ENCODE data around the gene STOML3.
A peak's percentile ranks its signal among the peaks of the same experiment; 100 is the strongest.

STOML3 gene

DNA sequence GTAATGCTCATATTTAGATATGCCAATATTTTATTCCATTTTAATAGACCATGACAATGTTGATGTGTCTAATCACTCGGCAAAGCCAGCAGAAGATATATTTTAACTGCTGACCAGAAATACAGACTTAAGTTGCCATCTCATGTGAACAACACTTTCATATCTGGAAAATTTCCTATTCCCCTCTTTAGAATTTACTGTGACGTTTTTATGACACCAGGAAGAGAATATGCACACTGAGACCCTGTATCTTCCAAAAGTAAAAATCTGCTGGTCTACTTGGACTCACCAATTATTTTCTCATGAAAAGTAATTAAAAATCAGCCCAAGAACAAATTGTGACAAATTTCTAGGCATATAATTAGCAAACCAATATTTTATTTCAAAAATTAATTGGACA, 45.2 kb upstream of the STOML3 start:
- no peaks in the 10 kb centered on the region for H4K20me1 ChIP-seq (ENCODE audit: insufficient read depth, low read length)
- H3K9ac ChIP-seq (ENCODE audit: low read length): peak overlapping the region; percentile 79
- no peaks in the 10 kb centered on the region for H3K27me3 ChIP-seq (ENCODE audit: insufficient read depth, low read length)
- H3K9me3 ChIP-seq (ENCODE audit: low read length): no peaks in the 10 kb centered on the region
- peak overlapping the region; percentile 99 for H3K4me2 ChIP-seq (ENCODE audit: low read length)
- H3K4me3 ChIP-seq (ENCODE audit: low read depth, low read length, poor library complexity, severe bottlenecking): peak overlapping the region; percentile 96
- H3K36me3 ChIP-seq (ENCODE audit: insufficient read depth, low read length): peaks cover 6% of the 10 kb centered on the region; the same call in 1 of the 2 replicates
- H3K27ac ChIP-seq (ENCODE audit: low read depth, low read length, poor library complexity, severe bottlenecking): peak overlapping the region; percentile 68
- H2AFZ ChIP-seq (ENCODE audit: low read length): peak overlapping the region; percentile 93
- H3K4me1 ChIP-seq (ENCODE audit: insufficient read depth, low read length, severe bottlenecking): peaks cover 34% of the 10 kb centered on the region
- TF ChIP-seq, protein P1, sequence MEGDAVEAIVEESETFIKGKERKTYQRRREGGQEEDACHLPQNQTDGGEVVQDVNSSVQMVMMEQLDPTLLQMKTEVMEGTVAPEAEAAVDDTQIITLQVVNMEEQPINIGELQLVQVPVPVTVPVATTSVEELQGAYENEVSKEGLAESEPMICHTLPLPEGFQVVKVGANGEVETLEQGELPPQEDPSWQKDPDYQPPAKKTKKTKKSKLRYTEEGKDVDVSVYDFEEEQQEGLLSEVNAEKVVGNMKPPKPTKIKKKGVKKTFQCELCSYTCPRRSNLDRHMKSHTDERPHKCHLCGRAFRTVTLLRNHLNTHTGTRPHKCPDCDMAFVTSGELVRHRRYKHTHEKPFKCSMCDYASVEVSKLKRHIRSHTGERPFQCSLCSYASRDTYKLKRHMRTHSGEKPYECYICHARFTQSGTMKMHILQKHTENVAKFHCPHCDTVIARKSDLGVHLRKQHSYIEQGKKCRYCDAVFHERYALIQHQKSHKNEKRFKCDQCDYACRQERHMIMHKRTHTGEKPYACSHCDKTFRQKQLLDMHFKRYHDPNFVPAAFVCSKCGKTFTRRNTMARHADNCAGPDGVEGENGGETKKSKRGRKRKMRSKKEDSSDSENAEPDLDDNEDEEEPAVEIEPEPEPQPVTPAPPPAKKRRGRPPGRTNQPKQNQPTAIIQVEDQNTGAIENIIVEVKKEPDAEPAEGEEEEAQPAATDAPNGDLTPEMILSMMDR (IDR thresholded peaks at IDR 0.05; ENCODE audit: low read length): no peak
- no peak for TF ChIP-seq EZH2 (IDR thresholded peaks at IDR 0.05; ENCODE audit: borderline replicate concordance, low read length)
- no peaks in the 10 kb centered on the region for H3F3A ChIP-seq (ENCODE audit: insufficient read depth, low read length)
- H3K79me2 ChIP-seq (ENCODE audit: insufficient read depth, low read length): peaks cover 52% of the 10 kb centered on the region
- H3K9me2 ChIP-seq (ENCODE audit: low read depth, low read length): no peaks in the 10 kb centered on the region

DNA sequence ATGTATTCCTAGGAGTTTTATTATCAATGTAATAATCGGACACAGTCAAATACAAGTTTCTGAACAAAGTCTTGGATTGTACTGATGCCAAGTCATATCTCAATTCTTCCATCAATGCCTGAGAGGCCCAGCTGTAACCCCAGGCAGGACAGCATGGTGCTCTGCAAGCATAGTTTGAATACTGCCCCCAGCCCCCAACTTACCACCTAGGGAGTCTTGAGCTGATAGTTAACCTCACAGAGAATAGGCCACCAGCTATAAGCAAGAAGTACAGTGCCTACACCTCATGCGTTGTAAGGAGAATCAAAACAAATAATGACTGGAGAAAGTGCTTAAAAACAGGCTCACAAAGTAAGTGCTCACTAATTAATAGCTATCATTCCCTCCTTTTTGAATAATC, 44.6 kb upstream of the STOML3 start:
- H4K20me1 ChIP-seq (ENCODE audit: insufficient read depth, low read length): no peaks in the 10 kb centered on the region
- H3K27ac ChIP-seq (ENCODE audit: low read depth, low read length, poor library complexity, severe bottlenecking): peak overlapping the region; percentile 68
- no peaks in the 10 kb centered on the region for H3K9me3 ChIP-seq (ENCODE audit: low read length)
- no peaks in the 10 kb centered on the region for H3K9me2 ChIP-seq (ENCODE audit: low read depth, low read length)
- H3K9ac ChIP-seq (ENCODE audit: low read length): peak overlapping the region; percentile 79
- peaks cover 34% of the 10 kb centered on the region for H3K4me1 ChIP-seq (ENCODE audit: insufficient read depth, low read length, severe bottlenecking)
- peaks cover 9% of the 10 kb centered on the region; the same call in 1 of the 2 replicates for H3K36me3 ChIP-seq (ENCODE audit: insufficient read depth, low read length)
- H3F3A ChIP-seq (ENCODE audit: insufficient read depth, low read length): no peaks in the 10 kb centered on the region
- H3K27me3 ChIP-seq (ENCODE audit: insufficient read depth, low read length): no peaks in the 10 kb centered on the region
- peak overlapping the region; percentile 99 for H3K4me2 ChIP-seq (ENCODE audit: low read length)
- H3K79me2 ChIP-seq (ENCODE audit: insufficient read depth, low read length): peaks cover 52% of the 10 kb centered on the region
- no peak overlapping the region for H2AFZ ChIP-seq (ENCODE audit: low read length)
- peak overlapping the region; percentile 96 for H3K4me3 ChIP-seq (ENCODE audit: low read depth, low read length, poor library complexity, severe bottlenecking)
- TF ChIP-seq EZH2 (IDR thresholded peaks at IDR 0.05; ENCODE audit: borderline replicate concordance, low read length): no peak
- TF ChIP-seq, protein P1 (IDR thresholded peaks at IDR 0.05; ENCODE audit: low read length): no peak

DNA sequence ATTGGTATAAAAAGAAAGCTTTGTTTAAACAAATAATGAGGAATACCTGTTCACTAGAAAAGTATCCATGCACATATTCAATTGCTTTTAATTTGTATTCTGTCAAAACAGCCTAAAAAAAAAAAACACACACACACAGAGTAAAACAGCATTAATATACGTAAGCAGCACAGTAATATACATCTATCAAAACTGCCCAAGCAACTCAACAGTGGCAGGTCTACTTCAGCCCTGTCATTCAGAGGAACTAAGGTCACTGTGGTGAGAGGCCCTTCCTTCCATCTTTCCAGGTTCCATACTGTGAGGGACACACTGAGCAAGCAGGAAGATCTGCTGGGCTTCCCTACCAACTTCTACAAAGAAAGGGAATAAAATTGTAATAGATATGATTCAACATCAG, 43.5 kb upstream of the STOML3 start:
- peaks cover 30% of the 10 kb centered on the region for H3K4me1 ChIP-seq (ENCODE audit: insufficient read depth, low read length, severe bottlenecking)
- no peak overlapping the region for H3K9ac ChIP-seq (ENCODE audit: low read length)
- no peak overlapping the region for H3K27ac ChIP-seq (ENCODE audit: low read depth, low read length, poor library complexity, severe bottlenecking)
- TF ChIP-seq, protein P1 (IDR thresholded peaks at IDR 0.05; ENCODE audit: low read length): no peak
- TF ChIP-seq EZH2 (IDR thresholded peaks at IDR 0.05; ENCODE audit: borderline replicate concordance, low read length): no peak
- peaks cover 52% of the 10 kb centered on the region for H3K79me2 ChIP-seq (ENCODE audit: insufficient read depth, low read length)
- no peaks in the 10 kb centered on the region for H3K9me3 ChIP-seq (ENCODE audit: low read length)
- peaks cover 14% of the 10 kb centered on the region; the same call in 1 of the 2 replicates for H3K36me3 ChIP-seq (ENCODE audit: insufficient read depth, low read length)
- peak overlapping the region; percentile 99 for H3K4me2 ChIP-seq (ENCODE audit: low read length)
- H3K9me2 ChIP-seq (ENCODE audit: low read depth, low read length): no peaks in the 10 kb centered on the region
- H3K27me3 ChIP-seq (ENCODE audit: insufficient read depth, low read length): no peaks in the 10 kb centered on the region
- H2AFZ ChIP-seq (ENCODE audit: low read length): no peak overlapping the region
- no peaks in the 10 kb centered on the region for H3F3A ChIP-seq (ENCODE audit: insufficient read depth, low read length)
- H3K4me3 ChIP-seq (ENCODE audit: low read depth, low read length, poor library complexity, severe bottlenecking): no peak overlapping the region
- H4K20me1 ChIP-seq (ENCODE audit: insufficient read depth, low read length): no peaks in the 10 kb centered on the region

Data from OCI-LY1 (cell line).